ENCODE data around the gene DCAF4.

DNA sequence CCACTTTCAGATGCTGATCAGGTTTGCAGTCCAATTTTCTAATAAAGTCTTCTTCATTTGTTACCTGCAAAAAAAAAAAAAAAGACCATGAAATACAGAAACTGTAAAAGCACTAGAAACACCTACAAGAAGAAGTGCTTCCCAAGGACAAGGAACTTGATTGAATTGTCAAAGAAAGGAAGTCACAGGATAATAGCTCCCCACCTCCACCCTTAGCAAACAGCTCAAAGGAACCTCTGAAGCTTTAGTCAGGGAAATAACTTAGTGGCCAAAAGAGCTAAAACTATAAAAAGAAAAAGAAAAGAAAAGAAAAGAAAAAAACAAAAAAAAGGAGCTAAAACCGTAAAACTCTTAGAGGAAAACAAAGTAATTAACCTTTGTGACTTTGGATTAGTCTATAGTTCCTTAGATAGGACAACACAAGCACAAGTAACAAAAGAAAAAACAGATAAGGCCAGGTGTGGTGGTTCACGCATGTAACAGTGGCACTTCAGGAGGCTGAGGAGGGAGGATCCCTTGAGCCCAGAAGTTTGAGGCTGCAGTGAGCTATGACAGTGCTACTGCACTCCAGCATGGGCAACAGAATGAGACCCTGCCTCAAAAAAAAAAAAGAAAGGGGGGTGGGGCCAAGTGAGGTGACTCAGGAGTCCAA lies 72.1 kb downstream of the DCAF4 start:
- TF ChIP-seq, protein P1, sequence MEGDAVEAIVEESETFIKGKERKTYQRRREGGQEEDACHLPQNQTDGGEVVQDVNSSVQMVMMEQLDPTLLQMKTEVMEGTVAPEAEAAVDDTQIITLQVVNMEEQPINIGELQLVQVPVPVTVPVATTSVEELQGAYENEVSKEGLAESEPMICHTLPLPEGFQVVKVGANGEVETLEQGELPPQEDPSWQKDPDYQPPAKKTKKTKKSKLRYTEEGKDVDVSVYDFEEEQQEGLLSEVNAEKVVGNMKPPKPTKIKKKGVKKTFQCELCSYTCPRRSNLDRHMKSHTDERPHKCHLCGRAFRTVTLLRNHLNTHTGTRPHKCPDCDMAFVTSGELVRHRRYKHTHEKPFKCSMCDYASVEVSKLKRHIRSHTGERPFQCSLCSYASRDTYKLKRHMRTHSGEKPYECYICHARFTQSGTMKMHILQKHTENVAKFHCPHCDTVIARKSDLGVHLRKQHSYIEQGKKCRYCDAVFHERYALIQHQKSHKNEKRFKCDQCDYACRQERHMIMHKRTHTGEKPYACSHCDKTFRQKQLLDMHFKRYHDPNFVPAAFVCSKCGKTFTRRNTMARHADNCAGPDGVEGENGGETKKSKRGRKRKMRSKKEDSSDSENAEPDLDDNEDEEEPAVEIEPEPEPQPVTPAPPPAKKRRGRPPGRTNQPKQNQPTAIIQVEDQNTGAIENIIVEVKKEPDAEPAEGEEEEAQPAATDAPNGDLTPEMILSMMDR (IDR thresholded peaks at IDR 0.05): no peak
- TF ChIP-seq POLR2A (IDR thresholded peaks at IDR 0.05): no peak
- TF ChIP-seq POLR2AphosphoS5 (IDR thresholded peaks at IDR 0.05): no peak
- TF ChIP-seq EP300 (IDR thresholded peaks at IDR 0.05): no peak
